Astrocyte of the spinal cord (primary cell): ENCODE measurements around the gene CETP.

Experiments
- DNase-seq: peaks from one replicate; pipeline ENCODE4 v3.0.0; 2011; ENCODE audit warnings: low read depth, low spot score
- H3K4me3 ChIP-seq: 2 replicates; pipeline ENCODE4 v1.5.1; 2011; ENCODE audit warnings: low read depth, mild to moderate bottlenecking, low read length, moderate library complexity
- in situ Hi-C: cut with HindIII; loops from 2 replicates; pipeline ENCODE4 v1.10.0; 2017; ENCODE audit warnings: low sequenced_read_pairs
- TF ChIP-seq, protein P1 (sequence below): IDR thresholded peaks from 2 replicates; pipeline ENCODE4 v1.5.1; 2012; ENCODE audit warnings: low read depth, mild to moderate bottlenecking, low read length, inconsistent platforms

The CETP gene

DNA sequence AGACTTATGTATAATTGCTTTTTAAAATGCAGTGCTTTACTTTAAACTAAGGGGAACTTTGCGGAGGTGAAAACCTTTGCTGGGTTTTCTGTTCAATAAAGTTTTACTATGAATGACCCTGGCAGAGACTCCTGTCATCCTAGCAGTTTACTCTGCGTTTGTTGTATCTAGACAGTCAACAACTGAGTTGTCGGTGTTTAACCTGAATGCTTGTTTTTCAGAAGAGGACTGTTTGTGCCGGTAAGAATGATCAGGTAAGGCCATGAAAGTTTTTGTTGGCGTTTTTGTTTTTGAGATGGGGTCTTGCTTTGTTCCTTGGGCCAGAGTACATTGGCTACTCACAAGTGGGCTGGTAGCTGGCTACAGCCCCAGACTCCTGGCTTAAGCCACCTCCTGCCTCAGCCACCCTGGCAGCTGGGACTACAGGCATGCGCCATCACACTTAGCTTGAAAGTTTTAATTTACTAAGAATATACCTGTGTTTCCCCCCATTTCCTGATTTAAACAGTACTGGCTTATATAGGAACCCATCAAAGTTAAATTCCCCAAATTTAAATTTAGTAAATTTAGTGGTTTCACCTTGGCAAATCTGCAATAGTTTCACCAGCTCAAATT lies 17.9 kb upstream of the CETP start:
- in situ Hi-C loops = no loop called here
- TF ChIP-seq, protein P1, sequence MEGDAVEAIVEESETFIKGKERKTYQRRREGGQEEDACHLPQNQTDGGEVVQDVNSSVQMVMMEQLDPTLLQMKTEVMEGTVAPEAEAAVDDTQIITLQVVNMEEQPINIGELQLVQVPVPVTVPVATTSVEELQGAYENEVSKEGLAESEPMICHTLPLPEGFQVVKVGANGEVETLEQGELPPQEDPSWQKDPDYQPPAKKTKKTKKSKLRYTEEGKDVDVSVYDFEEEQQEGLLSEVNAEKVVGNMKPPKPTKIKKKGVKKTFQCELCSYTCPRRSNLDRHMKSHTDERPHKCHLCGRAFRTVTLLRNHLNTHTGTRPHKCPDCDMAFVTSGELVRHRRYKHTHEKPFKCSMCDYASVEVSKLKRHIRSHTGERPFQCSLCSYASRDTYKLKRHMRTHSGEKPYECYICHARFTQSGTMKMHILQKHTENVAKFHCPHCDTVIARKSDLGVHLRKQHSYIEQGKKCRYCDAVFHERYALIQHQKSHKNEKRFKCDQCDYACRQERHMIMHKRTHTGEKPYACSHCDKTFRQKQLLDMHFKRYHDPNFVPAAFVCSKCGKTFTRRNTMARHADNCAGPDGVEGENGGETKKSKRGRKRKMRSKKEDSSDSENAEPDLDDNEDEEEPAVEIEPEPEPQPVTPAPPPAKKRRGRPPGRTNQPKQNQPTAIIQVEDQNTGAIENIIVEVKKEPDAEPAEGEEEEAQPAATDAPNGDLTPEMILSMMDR = no peak
- no peak for DNase-seq

DNA sequence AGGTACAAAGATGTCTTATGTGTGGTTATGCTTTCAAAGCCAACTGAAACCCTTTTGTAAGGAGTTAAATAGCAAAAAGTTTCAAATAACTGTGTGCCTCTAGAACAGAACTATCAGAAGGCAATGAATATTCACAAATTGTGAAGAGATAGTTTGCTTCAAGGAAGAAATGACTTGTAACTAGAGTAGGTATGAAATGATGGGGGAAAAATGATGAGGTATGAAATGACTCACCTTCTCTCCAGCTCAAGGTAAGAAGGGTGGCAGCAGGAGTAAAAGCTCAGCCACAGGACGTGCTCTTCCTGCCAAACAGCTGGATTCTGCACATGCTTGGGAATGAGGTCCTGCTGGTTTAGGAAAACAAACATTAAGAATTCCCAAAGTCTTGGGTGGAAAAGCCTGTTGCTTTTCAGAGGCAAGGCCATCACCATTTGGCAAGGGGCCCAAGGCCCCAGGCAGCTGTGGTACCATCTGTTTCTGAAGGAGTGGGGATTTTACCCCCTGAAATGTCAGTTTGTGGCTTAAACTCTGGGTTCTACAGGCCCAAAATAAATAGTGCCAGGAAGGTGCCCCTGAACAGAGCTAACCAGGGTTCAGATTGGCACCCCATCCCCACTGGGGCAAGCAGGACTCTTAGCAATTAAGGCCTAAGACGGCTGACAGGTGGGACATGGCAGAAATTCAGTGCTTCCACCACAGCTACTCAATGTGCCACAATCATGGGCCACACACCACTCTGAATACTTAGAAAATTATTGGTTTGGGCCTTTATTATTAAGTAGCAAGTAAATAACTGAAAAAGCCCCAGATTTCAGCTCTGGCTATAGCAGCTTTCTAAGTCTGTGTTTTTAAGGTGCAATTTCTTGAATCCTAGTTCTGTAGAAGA lies 16.6 kb upstream of the CETP start:
- H3K4me3 ChIP-seq = no peak overlapping the region
- no peak for DNase-seq
- TF ChIP-seq, protein P1 = no peak
- in situ Hi-C loops = no loop called here

More for the DNA sequence above, 17.9 kb upstream of the CETP start:
- H3K4me3 ChIP-seq = no peak overlapping the region

DNA sequence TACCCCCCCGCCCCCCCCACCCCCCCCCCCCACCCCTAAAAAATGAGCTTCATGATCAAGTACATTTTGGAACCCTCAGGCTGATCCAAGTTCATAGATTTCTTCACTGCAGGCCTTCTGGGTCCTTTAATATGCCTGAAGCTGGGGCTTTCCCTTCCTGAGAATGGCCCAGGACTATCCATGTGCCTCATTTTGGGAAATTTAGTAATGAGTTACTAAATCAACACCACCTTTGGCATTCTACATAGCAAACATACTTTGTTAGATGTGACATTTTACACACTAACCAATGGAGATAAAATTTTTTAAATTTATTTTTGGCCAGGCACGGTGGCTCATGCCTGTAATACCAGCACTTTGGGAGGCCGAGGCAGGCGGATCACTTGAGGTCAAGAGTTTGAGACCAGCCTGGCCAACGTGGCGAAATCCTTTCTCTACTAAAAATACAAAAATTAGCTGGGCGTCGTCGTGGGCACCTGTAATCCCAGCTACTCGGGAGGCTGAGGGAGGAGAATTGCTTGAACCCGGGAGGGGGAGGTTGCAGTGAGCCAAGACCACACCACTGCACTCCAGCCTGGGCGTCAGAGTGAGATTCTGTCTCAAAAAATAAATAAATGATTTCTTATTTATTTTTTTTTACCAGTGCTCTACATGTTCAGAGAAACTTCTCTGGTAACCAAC lies 15.8 kb upstream of the CETP start:
- H3K4me3 ChIP-seq = no peak overlapping the region
- TF ChIP-seq, protein P1 = no peak
- DNase-seq = no peak
- in situ Hi-C loops = no loop called here

DNA sequence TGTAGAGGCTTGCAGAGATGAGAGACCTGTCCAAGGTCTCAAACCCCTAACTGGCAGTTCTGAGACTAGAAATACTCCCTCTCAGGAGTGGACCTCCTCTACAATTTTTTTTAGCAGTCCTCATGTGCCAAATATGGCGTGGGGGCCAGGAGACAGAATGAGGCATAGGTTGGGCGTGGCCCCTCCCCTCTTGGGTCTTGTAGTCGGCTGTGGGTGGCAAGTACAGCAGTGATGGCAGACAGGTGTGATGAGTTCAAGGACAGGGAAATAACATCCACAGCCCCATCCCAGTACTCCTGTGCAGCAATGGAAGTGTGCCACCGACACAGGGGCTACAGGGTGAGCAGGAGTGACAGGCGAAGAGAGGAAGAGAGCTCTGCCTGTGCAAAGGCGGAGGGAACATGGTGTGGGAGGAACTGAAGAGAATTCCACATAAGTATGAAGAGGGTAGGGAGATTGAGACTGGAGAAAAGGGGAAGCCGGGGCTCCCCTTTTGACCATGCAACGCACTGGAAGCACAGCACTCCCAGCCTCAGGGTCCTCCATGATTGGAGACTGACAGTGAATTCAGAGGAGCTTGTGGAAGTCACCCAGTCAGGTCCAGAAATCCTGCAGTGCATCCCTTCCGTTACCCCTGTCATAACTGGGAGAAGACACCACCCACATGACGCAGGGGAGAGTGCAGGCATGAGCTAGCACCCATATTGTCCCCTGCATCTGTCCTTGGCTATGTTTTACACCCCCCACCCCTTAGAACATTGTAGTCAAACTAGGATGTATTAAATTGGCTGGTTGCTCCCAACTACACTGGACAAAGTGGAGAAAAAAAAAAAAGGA lies 14.8 kb upstream of the CETP start:
- in situ Hi-C loops = no loop called here
- DNase-seq = no peak
- no peak overlapping the region for H3K4me3 ChIP-seq
- TF ChIP-seq, protein P1 = no peak

DNA sequence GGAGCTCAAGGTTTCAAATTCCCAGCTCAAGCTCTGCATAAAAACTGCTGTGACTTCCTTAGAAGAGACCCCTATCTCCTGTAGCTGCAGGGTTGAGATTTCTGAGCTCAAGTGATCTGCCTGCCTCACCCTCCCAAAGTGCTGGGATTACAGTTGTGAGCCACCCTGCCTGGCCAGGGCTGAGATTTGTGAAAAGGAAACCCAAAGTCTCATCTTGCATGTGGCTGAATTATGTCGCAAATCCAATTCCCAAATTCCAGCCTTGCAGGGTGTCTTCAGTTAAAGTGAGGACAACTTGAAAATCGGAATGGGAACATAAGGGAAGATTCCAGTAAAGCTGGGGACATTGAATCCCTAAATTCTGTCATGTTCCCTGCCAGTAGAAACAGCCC lies 14.2 kb upstream of the CETP start:
- in situ Hi-C loops = no loop called here
- H3K4me3 ChIP-seq = no peak overlapping the region
- DNase-seq = no peak
- TF ChIP-seq, protein P1 = no peak

DNA sequence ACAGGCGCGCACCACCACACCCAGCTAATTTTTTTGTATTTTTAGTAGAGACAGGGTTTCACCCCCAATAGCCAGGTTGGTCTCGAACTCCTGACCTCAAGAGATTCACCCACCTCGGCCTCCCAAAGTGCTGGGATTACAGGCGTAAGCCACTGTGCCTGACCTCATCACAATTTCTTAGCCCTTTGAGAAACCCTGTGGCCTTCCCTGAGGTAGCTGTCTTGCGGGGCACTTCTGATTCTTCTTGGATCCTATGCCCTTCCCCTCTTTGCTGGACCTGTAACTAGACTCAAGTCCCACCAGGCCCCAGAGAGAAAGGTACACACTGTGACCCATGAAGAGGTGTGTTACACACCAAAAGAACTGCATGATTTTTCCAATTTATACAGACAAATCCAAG lies 13.5 kb upstream of the CETP start:
- DNase-seq = no peak
- TF ChIP-seq, protein P1 = no peak
- H3K4me3 ChIP-seq = no peak overlapping the region
- in situ Hi-C loops = no loop called here
